Measurements from ENCODE around the gene NXPE4. TPM values are rescaled to one million over a fixed set of nuclear protein-coding genes. Genes with fewer than 3 reads are reported as not detected.
A peak's percentile ranks its signal among the peaks of the same experiment; 100 is the strongest.
"Not testable (repeated sequence)": the region's sequence is repeated elsewhere in the genome, so short reads cannot be mapped to it uniquely, and the experiment has no call there.

The NXPE4 gene
- total RNA-seq, result not detected

GRCh38 chr11:114595571-114595970 lies at the start of gene NXPE4:
Gene NXPE4 (minus strand): TSS chr11:114595786. CDS start chr11:114594759, 1,027 bp downstream.
- ATAC-seq (no peak), DNase-seq (no peak)
- ChIA-PET POLR2A (no interaction called here), CTCF (no interaction called here)
- H3K4me1 Mint-ChIP-seq (ENCODE audit: low read depth), result no peaks in the 10 kb centered on the region
- no peak within 1 kb of the TSS for H3K27ac Mint-ChIP-seq
- no peaks in the 10 kb centered on the region for H3K9me3 Mint-ChIP-seq (ENCODE audit: insufficient read depth)
- no peaks in the 10 kb centered on the region for H3K36me3 Mint-ChIP-seq (ENCODE audit: low read depth)
- no peak within 1 kb of the TSS for H3K4me3 Mint-ChIP-seq
- H3K27me3 Mint-ChIP-seq (ENCODE audit: low read depth), result no peaks in the 10 kb centered on the region

- CTCF ChIA-PET; H3K36me3 Mint-ChIP-seq (ENCODE audit: low read depth): not testable (repeated sequence)
Observed at GRCh38 chr11:114639440-114639839, 43.9 kb upstream of the NXPE4 start.

DNA sequence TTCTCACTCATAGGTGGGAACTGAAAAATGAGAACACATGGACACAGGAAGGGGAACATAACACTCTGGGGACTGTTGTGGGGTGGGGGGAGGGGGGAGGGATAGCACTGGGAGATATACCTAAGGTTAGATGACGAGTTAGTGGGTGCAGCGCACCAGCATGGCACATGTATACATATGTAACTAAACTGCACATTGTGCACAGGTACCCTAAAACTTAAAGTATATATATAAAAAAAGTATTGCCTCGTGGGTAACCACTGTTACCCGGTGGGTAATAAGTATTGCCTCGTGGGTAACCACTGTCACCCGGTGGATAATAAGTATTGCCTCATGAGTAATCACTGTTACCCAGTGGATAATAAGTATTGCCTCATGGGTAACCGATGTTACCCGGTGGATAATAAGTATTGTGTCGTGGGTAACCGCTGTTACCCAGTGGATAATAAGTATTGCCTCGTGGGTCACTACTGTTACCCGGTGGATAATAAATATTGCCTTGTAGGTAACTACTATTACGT lies 35.9 kb upstream of the NXPE4 start:
- H3K4me1 Mint-ChIP-seq (ENCODE audit: low read depth); POLR2A ChIA-PET; CTCF ChIA-PET; H3K9me3 Mint-ChIP-seq (ENCODE audit: insufficient read depth); H3K36me3 Mint-ChIP-seq (ENCODE audit: low read depth); ATAC-seq; H3K27me3 Mint-ChIP-seq (ENCODE audit: low read depth); H3K27ac Mint-ChIP-seq; H3K4me3 Mint-ChIP-seq: not testable (repeated sequence)
- peak; percentile 40 for DNase-seq

More at GRCh38 chr11:114639440-114639839, 43.9 kb upstream of the NXPE4 start:
- H3K4me1 Mint-ChIP-seq (ENCODE audit: low read depth); H3K27me3 Mint-ChIP-seq (ENCODE audit: low read depth); H3K9me3 Mint-ChIP-seq (ENCODE audit: insufficient read depth); ATAC-seq; H3K4me3 Mint-ChIP-seq; POLR2A ChIA-PET; DNase-seq; H3K27ac Mint-ChIP-seq: not testable (repeated sequence)

- Mint-ChIP-seq H3K4me3 (no peak overlapping the region), H3K27me3 (ENCODE audit: low read depth) (no peaks in the 10 kb centered on the region), H3K9me3 (ENCODE audit: insufficient read depth) (peaks cover 15% of the 10 kb centered on the region), H3K4me1 (ENCODE audit: low read depth) (no peaks in the 10 kb centered on the region), H3K27ac (no peak overlapping the region), H3K36me3 (ENCODE audit: low read depth) (no peaks in the 10 kb centered on the region)
- POLR2A ChIA-PET, result no interaction called here
- DNase-seq (no peak), ATAC-seq (no peak)
- CTCF ChIA-PET, result no interaction called here
Observed at GRCh38 chr11:114625294-114625693, 29.7 kb upstream of the NXPE4 start.

GRCh38 chr11:114624455-114625207 lies 29.0 kb upstream of the NXPE4 start:
- Mint-ChIP-seq H3K27me3 (ENCODE audit: low read depth) (no peaks in the 10 kb centered on the region), H3K4me1 (ENCODE audit: low read depth) (no peaks in the 10 kb centered on the region), H3K27ac (no peak overlapping the region), H3K36me3 (ENCODE audit: low read depth) (no peaks in the 10 kb centered on the region), H3K4me3 (no peak overlapping the region), H3K9me3 (ENCODE audit: insufficient read depth) (peaks cover 15% of the 10 kb centered on the region)
- DNase-seq (no peak), ATAC-seq (no peak)
- CTCF ChIA-PET, result no interaction called here
- POLR2A ChIA-PET, result no interaction called here

DNA sequence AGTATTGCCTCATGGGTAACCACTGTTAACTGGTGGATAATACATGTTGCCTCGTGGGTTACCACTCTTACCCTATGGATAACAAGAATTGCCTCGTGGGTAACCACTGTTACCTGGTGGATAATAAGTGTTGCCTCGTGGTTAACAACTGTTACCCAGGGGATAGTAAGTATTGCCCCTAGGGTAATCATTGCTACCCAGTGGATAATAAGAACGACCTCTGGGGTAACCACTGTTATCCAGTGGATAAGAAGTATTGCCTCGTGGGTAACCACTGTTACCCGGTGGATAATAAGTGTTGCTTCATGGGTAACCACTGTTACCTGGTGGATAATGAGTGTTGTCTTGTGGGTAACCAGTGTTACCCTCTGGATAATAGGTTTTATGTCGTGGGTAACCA lies 28.1 kb upstream of the NXPE4 start:
- ChIA-PET POLR2A (no interaction called here), CTCF (no interaction called here)
- no peak overlapping the region for H3K4me3 Mint-ChIP-seq
- H3K27ac Mint-ChIP-seq, result no peak overlapping the region
- no peaks in the 10 kb centered on the region for H3K4me1 Mint-ChIP-seq (ENCODE audit: low read depth)
- H3K9me3 Mint-ChIP-seq (ENCODE audit: insufficient read depth), result peaks cover 15% of the 10 kb centered on the region
- no peaks in the 10 kb centered on the region for H3K36me3 Mint-ChIP-seq (ENCODE audit: low read depth)
- DNase-seq (no peak), ATAC-seq (no peak)
- no peaks in the 10 kb centered on the region for H3K27me3 Mint-ChIP-seq (ENCODE audit: low read depth)

GRCh38 chr11:114622858-114623257 lies 27.3 kb upstream of the NXPE4 start:
- no peak for ATAC-seq
- no peaks in the 10 kb centered on the region for H3K4me1 Mint-ChIP-seq (ENCODE audit: low read depth)
- no peak overlapping the region for H3K27ac Mint-ChIP-seq
- H3K9me3 Mint-ChIP-seq (ENCODE audit: insufficient read depth), result peaks cover 15% of the 10 kb centered on the region
- H3K36me3 Mint-ChIP-seq (ENCODE audit: low read depth), result no peaks in the 10 kb centered on the region
- DNase-seq, result no peak
- H3K4me3 Mint-ChIP-seq, result no peak overlapping the region
- ChIA-PET POLR2A (no interaction called here), CTCF (no interaction called here)
- H3K27me3 Mint-ChIP-seq (ENCODE audit: low read depth), result no peaks in the 10 kb centered on the region

DNA sequence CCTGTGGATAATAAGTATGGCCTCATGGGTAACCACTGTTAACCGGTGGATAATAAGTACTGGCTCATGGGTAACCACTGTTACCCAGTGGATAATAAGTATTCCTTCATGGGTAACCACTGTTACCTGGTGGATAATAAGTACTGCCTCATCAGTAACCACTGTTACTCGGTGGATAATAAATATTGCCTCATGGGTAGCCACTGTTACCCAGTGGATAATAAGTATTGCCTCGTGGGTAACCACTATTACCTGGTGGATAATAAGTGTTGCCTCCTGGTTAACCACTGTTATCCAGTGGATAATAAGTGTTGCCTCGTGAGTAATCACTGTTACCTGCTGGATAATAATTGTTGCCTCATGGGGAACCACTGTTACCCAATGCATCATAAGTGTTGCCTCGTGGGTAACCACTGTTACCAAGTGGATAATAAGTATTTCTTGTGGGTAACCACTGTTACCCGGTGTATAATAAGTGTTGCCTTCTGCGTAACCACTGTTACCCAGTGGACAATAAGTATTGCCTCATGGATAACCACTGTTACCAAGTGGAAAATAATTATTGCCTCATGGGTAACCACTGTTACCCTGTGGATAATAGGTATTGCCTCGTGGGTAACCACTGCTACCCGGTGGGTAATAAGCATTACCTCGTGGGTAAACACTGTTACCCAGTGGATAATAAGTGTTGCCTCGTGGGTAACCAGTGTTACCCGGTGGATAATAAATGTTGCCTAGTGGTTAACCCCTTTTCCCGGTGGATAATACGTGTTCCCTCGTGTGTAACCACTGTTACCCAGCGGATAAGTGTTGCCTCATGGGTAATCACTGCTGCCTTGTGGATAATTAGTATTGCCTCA lies 26.6 kb upstream of the NXPE4 start:
- H3K36me3 Mint-ChIP-seq (ENCODE audit: low read depth), result no peaks in the 10 kb centered on the region
- no peak overlapping the region for H3K4me3 Mint-ChIP-seq
- DNase-seq, result no peak
- CTCF ChIA-PET, result no interaction called here
- no peaks in the 10 kb centered on the region for H3K27me3 Mint-ChIP-seq (ENCODE audit: low read depth)
- H3K4me1 Mint-ChIP-seq (ENCODE audit: low read depth), result no peaks in the 10 kb centered on the region
- H3K27ac Mint-ChIP-seq, result no peak overlapping the region
- peaks cover 15% of the 10 kb centered on the region for H3K9me3 Mint-ChIP-seq (ENCODE audit: insufficient read depth)
- POLR2A ChIA-PET, result no interaction called here
- ATAC-seq, result no peak

GRCh38 chr11:114621072-114621471 lies 25.5 kb upstream of the NXPE4 start:
- ChIA-PET POLR2A (no interaction called here), CTCF (no interaction called here)
- H3K9me3 Mint-ChIP-seq (ENCODE audit: insufficient read depth), result peaks cover 15% of the 10 kb centered on the region
- no peaks in the 10 kb centered on the region for H3K36me3 Mint-ChIP-seq (ENCODE audit: low read depth)
- no peaks in the 10 kb centered on the region for H3K27me3 Mint-ChIP-seq (ENCODE audit: low read depth)
- H3K4me3 Mint-ChIP-seq, result no peak overlapping the region
- ATAC-seq, result no peak
- no peak overlapping the region for H3K27ac Mint-ChIP-seq
- no peaks in the 10 kb centered on the region for H3K4me1 Mint-ChIP-seq (ENCODE audit: low read depth)
- no peak for DNase-seq

- H3K36me3 Mint-ChIP-seq (ENCODE audit: low read depth), result no peaks in the 10 kb centered on the region
- ChIA-PET CTCF (no interaction called here), POLR2A (no interaction called here)
- H3K4me3 Mint-ChIP-seq, result no peak overlapping the region
- H3K27ac Mint-ChIP-seq, result no peak overlapping the region
- no peaks in the 10 kb centered on the region for H3K4me1 Mint-ChIP-seq (ENCODE audit: low read depth)
- DNase-seq (no peak), ATAC-seq (no peak)
- no peaks in the 10 kb centered on the region for H3K27me3 Mint-ChIP-seq (ENCODE audit: low read depth)
- peaks cover 9% of the 10 kb centered on the region for H3K9me3 Mint-ChIP-seq (ENCODE audit: insufficient read depth)
Observed at GRCh38 chr11:114619659-114620173, 24.1 kb upstream of the NXPE4 start.

DNA sequence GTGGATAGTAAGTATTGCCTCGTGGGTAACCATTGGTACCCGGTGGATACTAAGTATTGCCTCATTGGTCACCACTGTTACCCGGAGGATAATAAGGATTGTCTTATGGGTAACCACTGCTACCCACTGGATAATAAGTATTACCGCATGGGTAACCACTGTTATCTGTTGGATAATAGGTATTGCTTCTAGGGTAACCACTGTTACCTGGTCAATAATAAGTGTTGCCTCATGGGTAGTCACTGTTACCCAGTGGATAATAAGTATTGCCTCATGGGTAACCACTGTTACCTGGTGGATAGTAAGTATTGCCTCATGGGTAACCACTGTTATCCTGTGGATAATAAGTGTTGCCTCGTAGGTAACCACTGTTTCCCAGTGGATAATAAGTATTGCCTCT lies 22.6 kb upstream of the NXPE4 start:
- Mint-ChIP-seq H3K36me3 (ENCODE audit: low read depth) (no peaks in the 10 kb centered on the region), H3K9me3 (ENCODE audit: insufficient read depth) (peaks cover 7% of the 10 kb centered on the region), H3K4me1 (ENCODE audit: low read depth) (no peaks in the 10 kb centered on the region), H3K4me3 (no peak overlapping the region), H3K27me3 (ENCODE audit: low read depth) (no peaks in the 10 kb centered on the region), H3K27ac (no peak overlapping the region)
- ChIA-PET POLR2A (no interaction called here), CTCF (no interaction called here)
- ATAC-seq (no peak), DNase-seq (no peak)

Data from activated CD8-positive, alpha-beta T cell treated with anti-CD3 and anti-CD28 coated beads, Interleukin-2, amount 10 ng/mL, durations not matched to agents 7 days and 5 days (primary cell).